HG03378 (cell line): ENCODE data around the gene NR3C2.
"Not testable (repeated sequence)": the region's sequence is repeated elsewhere in the genome, so short reads cannot be mapped to it uniquely, and the experiment has no call there.

Experiments
- ATAC-seq: cut with Tn5 transposase; IDR thresholded peaks from one replicate; pipeline ENCODE4 v1.9.1; 2021; ENCODE audit warnings: mild to moderate bottlenecking, moderate library complexity; ENCODE audit not compliant: unreplicated experiment

The NR3C2 gene

DNA sequence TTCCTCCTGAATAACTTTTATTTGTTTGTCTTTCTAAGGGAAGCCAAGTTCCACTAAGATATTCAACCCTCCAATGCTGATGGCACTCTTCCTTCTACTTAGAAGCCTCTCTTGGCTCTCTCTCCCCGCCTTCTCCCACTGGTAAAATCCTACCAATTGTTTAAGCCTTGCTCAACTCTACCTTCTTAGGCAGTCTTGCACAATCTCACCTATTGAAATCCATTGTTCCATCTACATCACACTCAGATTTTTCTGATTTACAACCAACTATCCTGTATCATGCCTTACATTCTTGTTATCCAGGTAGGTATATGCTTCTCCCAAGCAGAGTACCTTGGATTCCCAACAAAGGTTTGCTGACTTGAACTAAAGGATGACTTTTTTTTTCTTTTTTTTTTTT, 69.1 kb downstream of the NR3C2 start:
- ATAC-seq, result no peak

DNA sequence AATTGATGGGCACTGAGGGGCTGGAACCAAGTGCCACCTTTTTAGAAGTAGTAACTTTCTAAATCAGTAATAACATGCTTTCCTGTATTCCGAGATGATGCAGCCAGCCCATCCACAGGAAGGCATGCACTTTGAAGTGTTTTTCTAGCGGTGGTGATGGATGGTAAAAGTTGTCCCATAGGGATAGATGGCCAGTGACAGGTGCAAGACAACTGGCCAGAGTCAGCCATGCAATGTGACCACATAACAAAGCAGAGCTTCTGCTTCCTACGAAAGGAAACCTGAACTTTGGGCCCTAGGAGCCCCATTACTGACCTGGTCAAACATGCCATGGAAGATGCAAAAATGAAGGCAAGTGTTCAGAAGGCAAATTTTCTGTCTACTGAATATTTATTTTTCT, 72.3 kb downstream of the NR3C2 start:
- ATAC-seq, result no peak

DNA sequence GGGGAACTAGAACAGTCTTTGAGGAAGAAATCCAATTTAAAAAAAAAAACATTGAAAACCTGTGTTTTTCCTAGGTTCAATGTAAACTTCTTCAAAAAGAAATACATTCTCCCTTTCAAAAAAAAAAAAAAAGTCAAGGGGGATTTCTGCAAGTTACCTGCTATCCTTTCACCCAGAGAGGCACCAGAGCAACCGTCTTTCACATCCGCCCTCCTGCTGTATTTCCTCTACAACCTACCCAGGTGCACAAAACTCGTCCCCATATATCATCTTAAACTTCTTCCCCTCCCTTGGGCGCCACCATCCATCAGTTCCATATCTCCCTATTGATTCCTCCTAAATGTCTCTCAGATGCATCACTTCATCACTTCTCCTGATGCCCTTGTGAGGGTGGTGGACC, 74.5 kb downstream of the NR3C2 start:
- ATAC-seq, result no peak

DNA sequence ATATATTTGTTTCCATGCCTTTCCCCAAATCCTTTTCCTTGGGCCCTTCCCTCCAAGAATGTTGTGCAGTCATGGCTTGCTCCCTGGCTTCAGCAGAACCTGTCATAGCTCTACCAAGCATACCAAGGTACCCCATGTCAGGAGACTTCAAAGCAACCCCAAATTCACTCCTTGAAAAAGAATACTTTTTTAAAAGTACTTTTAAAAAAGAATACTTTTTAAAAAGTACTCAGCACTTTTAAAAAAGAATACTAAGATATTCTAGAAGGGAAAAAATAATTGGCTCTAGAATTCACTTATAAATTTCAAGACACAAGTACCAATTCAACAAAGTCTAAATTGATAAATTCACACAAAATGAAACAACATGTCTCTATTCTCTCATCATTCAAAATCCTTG, 76.0 kb downstream of the NR3C2 start:
- no peak for ATAC-seq

DNA sequence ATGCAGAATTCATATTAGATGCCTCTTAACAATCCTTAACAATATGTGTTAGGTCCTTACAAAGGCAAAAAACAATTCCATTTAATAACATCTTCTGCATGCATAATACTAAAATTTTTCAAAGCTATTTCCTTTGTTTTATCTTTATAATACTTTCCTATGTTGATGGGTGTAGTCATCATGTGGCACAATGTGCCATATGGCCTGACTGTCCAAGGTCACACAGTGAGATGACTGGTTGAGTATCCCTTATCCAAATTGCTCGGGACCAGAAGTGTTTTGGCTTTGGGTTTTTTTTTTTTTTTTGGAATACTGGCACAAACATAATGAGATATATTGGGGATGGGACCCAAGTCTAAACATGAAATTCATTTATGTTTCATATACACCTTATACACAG, 77.7 kb downstream of the NR3C2 start:
- ATAC-seq, result no peak

- no peak for ATAC-seq
These were observed 82.4 kb downstream of the NR3C2 start for GRCh38 chr4:148359769-148360168.

GRCh38 chr4:148355442-148356123, 86.6 kb downstream of the NR3C2 start:
- ATAC-seq, result no peak

DNA sequence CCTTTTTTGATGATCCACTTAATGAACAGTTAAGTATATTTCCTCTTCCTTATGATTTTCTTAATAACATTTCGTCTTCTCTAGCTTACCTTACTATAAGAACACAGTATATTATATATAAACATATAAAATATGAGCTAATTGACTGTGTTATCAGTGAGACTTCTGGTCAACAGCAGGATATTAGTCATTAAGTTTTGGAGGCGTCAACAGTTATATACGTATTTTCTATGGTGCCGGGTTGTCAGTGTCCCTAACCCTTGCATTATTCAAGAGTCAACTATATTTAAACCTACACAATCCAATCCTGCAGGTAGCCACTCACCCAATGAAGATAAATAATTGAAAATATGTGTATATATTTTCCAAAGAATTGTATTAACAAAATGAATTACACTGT, 88.0 kb downstream of the NR3C2 start:
- no peak for ATAC-seq

DNA sequence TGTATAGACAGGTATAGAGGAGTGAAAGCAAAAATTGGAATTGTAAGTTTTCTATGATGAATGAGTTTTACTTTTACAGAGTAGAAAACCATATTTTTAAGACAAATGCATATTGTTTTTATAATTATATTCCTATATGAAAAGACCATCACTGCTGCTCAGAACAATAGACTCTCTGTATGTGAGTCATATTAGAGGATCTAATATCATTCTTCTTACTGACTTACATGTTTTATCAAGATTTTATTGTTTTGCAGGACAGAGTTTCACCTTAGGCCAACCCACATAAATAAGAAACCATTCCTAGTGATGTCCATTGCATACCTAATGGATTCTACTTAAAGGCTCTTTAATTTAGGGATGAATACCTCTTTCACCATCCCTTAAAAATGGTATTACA, 88.6 kb downstream of the NR3C2 start:
- no peak for ATAC-seq

DNA sequence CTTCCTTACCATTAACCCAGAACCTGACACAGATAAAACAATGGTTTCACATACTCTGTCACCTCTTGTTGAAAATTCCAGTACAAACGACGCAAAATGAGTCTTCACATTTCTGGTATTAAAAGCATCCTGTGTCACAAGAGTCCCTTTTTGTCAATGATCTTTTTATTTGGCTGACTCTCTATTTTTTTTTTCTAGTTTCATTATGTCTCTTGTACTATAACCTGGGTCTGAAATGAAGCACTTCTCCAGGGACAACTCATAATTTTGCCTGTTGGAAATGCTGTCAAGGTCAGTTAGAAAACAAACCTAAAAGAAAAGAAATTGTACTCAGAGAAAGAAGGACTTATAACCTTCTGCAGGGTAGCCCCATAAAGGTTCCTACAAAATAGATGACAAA, 93.1 kb downstream of the NR3C2 start:
- no peak for ATAC-seq

DNA sequence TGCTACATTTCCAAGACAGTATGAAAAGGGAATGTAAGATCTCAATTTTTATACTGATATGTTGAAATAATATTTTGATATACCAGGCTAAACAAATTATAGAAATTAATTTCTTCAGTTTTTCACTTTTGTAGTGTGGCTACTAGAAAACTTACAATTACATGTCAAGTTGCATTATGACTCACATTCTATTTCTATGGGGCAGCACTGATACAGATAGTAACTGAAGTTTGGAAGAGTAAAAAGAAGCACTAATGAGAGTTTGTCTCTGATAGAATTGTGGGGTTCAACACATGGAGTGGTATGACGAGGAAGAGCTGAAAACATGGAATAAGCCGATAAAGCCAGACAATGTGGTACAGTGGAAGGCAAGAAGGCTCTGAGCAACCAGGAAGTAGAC, 95.6 kb downstream of the NR3C2 start:
- no peak for ATAC-seq

- no peak for ATAC-seq
These were observed 96.7 kb downstream of the NR3C2 start for GRCh38 chr4:148345509-148345908.

DNA sequence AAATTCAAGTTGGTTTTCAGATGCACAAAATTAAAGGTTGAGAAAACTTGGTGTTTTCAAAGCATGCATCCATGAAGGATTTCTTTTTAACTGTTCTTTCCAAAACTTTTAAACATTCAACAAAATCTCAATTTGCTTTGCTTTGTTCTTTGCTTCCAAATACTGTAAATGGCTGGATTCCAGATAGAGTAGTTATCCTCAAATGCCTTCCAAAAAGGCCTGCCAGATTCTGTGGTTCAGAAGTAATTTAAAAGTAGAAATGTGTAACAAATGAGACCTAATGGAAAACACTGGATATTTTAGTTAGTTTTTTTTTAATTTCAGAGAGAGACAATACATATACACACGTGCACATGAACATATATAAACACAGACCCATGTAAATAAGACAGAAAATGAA, 97.3 kb downstream of the NR3C2 start:
- ATAC-seq, result no peak

DNA sequence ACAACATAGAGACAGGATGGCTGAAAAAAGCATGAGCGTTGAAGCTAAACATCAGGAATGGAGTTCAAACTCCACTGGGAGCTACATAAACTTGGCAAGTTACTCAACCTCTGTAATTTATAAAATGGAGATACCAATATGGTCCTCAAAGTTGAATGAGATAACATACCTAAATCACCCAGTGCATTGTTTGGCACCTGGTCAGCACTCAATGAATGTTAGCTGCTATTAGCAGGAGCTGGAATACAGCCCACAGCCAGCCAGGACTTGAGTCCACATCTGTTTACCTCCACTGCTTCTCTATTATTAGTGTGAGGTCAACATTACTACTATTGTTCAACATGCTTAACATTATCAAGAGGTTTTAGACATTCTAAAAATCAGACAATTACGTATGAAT, 97.9 kb downstream of the NR3C2 start:
- ATAC-seq, result no peak

- ATAC-seq, result no peak
These were observed 100.0 kb downstream of the NR3C2 start for GRCh38 chr4:148341980-148342800.

GRCh38 chr4:148335133-148335532, 107.1 kb downstream of the NR3C2 start:
- no peak for ATAC-seq

- no peak for ATAC-seq
These were observed 108.9 kb downstream of the NR3C2 start for GRCh38 chr4:148333265-148333664.

DNA sequence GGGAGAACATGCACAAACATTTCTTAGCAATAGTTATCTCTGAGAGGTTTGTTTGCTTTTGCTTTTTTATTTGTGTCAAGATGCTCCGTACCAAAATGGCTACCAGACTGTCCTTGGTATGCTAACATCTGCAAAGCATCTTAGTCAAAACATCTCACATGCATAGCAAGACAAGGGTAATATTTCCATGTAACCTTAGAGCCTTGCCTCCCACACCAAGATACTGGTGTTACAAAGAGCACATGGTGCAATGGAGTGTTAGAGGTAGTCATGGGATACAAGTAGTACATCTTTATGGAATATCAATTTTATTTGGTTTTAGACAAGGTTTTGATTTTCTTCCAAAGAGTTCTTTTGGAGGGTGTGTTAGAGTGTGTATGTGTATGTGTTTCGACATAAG, 109.7 kb downstream of the NR3C2 start:
- ATAC-seq, result no peak

- no peak for ATAC-seq
These were observed 111.5 kb downstream of the NR3C2 start for GRCh38 chr4:148330724-148331123.

DNA sequence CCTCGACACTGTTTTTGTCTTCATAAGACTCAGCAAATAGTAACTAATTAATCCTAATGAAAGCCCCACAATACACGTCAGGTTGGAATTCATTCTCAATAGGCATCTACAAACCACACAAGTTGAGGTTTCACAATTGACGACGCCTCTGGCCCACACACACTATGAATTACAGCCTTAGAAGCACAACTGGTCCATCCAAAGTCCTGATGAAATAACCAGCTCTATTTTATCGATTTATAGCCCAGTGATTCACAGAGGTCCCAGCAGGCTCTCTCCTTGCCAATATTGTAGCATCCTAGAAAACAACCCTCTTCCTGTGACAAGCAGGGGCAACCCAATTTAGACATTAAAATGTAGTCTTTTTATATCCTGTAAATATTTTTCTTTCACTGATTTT, 112.1 kb downstream of the NR3C2 start:
- ATAC-seq, result no peak

DNA sequence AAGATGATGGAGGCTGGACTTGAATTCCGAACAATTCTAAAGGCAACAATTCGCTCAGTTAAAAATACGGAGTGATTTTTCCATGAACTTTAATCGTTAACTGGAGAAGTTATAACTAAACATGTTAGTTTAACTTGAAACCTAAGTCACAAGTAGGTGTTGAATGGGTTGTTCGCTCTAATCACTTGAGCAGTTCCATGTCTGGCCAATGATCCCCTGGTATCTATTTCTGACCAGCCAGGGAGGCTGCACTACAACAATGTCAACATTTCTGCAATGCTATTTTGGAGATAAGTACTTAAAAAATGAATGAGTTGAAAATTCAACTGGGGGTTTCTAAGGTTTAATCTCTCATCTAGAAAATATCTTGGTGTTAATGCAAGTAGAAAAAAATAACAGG, 112.5 kb downstream of the NR3C2 start:
- no peak for ATAC-seq

- ATAC-seq, result no peak
These were observed 114.5 kb downstream of the NR3C2 start for GRCh38 chr4:148327683-148328082.

DNA sequence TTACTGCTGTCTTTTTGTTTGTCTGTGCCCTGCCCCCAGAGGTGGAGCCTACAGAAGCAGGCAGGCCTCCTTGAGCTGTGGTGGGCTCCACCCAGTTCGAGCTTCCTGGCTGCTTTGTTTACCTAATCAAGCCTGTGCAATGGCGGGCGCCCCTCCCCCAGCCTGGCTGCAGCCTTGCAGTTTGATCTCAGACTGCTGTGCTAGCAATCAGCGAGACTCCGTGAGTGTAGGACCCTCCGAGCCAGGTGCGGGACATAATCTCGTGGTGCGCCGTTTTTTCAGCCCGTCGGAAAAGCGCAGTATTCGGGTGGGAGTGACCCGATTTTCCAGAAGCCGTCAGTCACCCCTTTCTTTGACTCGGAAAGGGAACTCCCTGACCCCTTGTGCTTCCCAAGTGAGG, 118.9 kb downstream of the NR3C2 start:
- ATAC-seq, result not testable (repeated sequence)
